ENCODE data around the gene KCNJ10. TPM values are rescaled to one million over a fixed set of nuclear protein-coding genes. Genes with fewer than 3 reads are reported as not detected.
A peak's percentile ranks its signal among the peaks of the same experiment; 100 is the strongest.

Gene KCNJ10
- total and polyA plus RNA-seq, 2 of the 13 experiments (the other 11 are each of a cell fraction or from before 2014, with no cell fraction given): 4.4 to 10.3 TPM

GRCh38 chr1:160080381-160081100, 10.6 kb upstream of the KCNJ10 start (continued):
- TF ChIP-seq GLMP (CRISPR knock-in tag; IDR thresholded peaks at IDR 0.05; ENCODE audit: borderline replicate concordance): no peak

GRCh38 chr1:160079448-160079847, 9.5 kb upstream of the KCNJ10 start:
- DNase-seq (ENCODE audit: low spot score): no peak
- peaks cover 59% of the 10 kb centered on the region for H3K4me1 ChIP-seq (ENCODE audit: insufficient read depth, low read length)
- in situ Hi-C loops (cut with HindIII; ENCODE audit: extremely low pct_ligation_motif_present, low pct_unique_long_range_greater_than_20kb) (no loop called here), intact Hi-C loops (cut with micrococcal nuclease; ENCODE audit: unreplicated experiment) (loop anchor here (5.0 kb wide), 1 partner anchor 142 kb away; no protein-coding TSS in a partner anchor)
- no peak overlapping the region for H3K27ac ChIP-seq (ENCODE audit: extremely low read length, insufficient read depth, low read length)
- no peak overlapping the region for H3K4me2 ChIP-seq (ENCODE audit: low read depth, low read length)
- no peaks in the 10 kb centered on the region for H3K36me3 ChIP-seq (replicated peaks in 1 of 2; ENCODE audit: control insufficient read depth in 1 of 2, insufficient read depth in 2 of 2, low read length in 2 of 2)
- no peaks in the 10 kb centered on the region for H3K9me3 ChIP-seq (ENCODE audit: low read length)
- WGBS (ENCODE audit: low lambda C conversion rate): 70% methylated on average over 4 of the region's 4 CpGs
- H3K79me2 ChIP-seq (ENCODE audit: insufficient read depth, low read length): no peaks in the 10 kb centered on the region
- H4K20me1 ChIP-seq (ENCODE audit: insufficient read depth, low read length): no peaks in the 10 kb centered on the region
- no peak overlapping the region for H3K9ac ChIP-seq (ENCODE audit: insufficient read depth, low read depth, low read length)
- ChIA-PET POLR2A (no interaction called here), CTCF (ENCODE audit: low intra/inter-chr PET ratio, low total read pairs) (interaction anchor here (1.2 to 3.3 kb wide), 4 partner anchors 25 to 143 kb away, joined by 3 to 29 read pairs (median 8); no protein-coding TSS in a partner anchor)
- FAIRE-seq: no peak
- H2AFZ ChIP-seq (ENCODE audit: low read length): no peak overlapping the region
- no peak for ATAC-seq
- no peak overlapping the region for H3K4me3 ChIP-seq (replicated peaks in 1 of 3; ENCODE audit: insufficient read depth in 1 of 3, low read depth in 2 of 3, low read length in 3 of 3)
- no TSS peak for BruUV-seq (replicated peaks)
- TF ChIP-seq ZNF710 (CRISPR knock-in tag; IDR thresholded peaks at IDR 0.05; ENCODE audit: borderline replicate concordance): no peak
- peak; percentile 46 for TF ChIP-seq TEAD3 (CRISPR knock-in tag; optimal IDR thresholded peaks at IDR 0.05; ENCODE audit: borderline replicate concordance)
- peak; percentile 93 for TF ChIP-seq ZNF7 (CRISPR knock-in tag; IDR thresholded peaks at IDR 0.05)
- no peaks in the 10 kb centered on the region for H3K27me3 ChIP-seq (ENCODE audit: control insufficient read depth in 1 of 2, insufficient read depth in 2 of 2, low read length in 2 of 2)

Measured in HepG2 (cell line).